Heart left ventricle (tissue), 13 donors: ENCODE measurements around the gene WFDC5.

ENCODE experiments used
- POLR2A ChIP-seq, 2 donors: fragments of 450-650 bp; IDR thresholded peaks; one replicate each; pipeline ENCODE4 v1.6.1; 2017; ENCODE audit warnings: antibody characterized with exemption in 2 of 2, mild to moderate bottlenecking in 2 of 2, moderate library complexity in 2 of 2
- TF ChIP-seq, protein P1 (sequence below), 12 donors: fragments of 200-600 bp; sonication (generic) in 4 of 12; IDR thresholded peaks; one replicate each; pipeline versions ENCODE4 v1.5.0 to v1.8.0; 2018 to 2022; ENCODE audit warnings: antibody characterized with exemption in 12 of 12, mild to moderate bottlenecking in 5 of 12
- donor health status: ischemic (EF 13 %, LVEDD 7.1; RV severe dilation, severe dysfunction).
- donor health status: DM: no; HTN: yes; CAD: no.
- donor health status: DM: no; HTN: no; CAD: no.
- donor health status: ischemic (EF 25% LVEDD 6.9; RV normal size, moderate dysfunction).
- donor health status: ischemic (EF 25% LVEDD 5.7; RV mildly dilated, moderate dysfunction).
- donor health status: ischemic (EF 35%, LVEDD 5.7; RV mildly dilated, moderate dysfunction).
- donor health status: nonischemic (EF 11% LVEDD 7.7; RV severe dilation, severe dysfunction).
- donor health status: DM: yes; HTN: yes; CAD: no.
- donor health status: PGD.
- donor health status: ischemic (EF 29% LVEDD 5.4; RV normal size, mild dysfunction).
- donor health status: nonischemic (EF 23%, LVEDD 6.1; RV moderate dilation, normal function).

DNA sequence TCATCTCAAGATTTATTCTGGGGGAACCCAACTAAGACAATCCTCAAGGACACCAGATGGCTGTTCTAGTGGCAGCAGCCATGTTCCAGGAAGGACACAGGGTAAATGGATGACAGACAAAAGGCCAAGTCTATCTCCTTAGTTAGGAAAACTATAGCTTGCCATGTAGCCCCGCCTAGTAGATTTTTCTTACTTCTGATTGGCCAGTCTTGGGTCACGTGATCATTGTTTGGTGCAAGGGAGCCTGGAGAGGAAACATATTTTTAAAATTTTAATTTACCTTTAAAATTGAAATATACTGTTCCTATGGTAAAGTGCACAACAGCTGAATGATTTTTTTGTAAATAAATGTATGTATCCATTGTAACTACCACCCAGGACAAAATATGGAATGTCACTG lies 9.7 kb downstream of the WFDC5 start:
- no peak for TF ChIP-seq POLR2A (IDR thresholded peaks at IDR 0.05)
- TF ChIP-seq, protein P1, sequence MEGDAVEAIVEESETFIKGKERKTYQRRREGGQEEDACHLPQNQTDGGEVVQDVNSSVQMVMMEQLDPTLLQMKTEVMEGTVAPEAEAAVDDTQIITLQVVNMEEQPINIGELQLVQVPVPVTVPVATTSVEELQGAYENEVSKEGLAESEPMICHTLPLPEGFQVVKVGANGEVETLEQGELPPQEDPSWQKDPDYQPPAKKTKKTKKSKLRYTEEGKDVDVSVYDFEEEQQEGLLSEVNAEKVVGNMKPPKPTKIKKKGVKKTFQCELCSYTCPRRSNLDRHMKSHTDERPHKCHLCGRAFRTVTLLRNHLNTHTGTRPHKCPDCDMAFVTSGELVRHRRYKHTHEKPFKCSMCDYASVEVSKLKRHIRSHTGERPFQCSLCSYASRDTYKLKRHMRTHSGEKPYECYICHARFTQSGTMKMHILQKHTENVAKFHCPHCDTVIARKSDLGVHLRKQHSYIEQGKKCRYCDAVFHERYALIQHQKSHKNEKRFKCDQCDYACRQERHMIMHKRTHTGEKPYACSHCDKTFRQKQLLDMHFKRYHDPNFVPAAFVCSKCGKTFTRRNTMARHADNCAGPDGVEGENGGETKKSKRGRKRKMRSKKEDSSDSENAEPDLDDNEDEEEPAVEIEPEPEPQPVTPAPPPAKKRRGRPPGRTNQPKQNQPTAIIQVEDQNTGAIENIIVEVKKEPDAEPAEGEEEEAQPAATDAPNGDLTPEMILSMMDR (IDR thresholded peaks at IDR 0.05): no peak
